GM12872 (cell line): ENCODE data around the gene GBA2.

Source experiments
- CTCF ChIP-seq: IDR thresholded peaks from 3 replicates; pipeline ENCODE4 v1.5.1; 2011; ENCODE audit warnings: low read depth, mild to moderate bottlenecking, low read length, moderate library complexity; ENCODE audit not compliant: insufficient read depth

The GBA2 gene

GRCh38 chr9:35763803-35764202, 14.8 kb upstream of the GBA2 start:
- no peak for TF ChIP-seq CTCF

GRCh38 chr9:35763181-35763580, 14.2 kb upstream of the GBA2 start:
- TF ChIP-seq CTCF, result no peak

- TF ChIP-seq CTCF, result no peak
These were observed 11.6 kb upstream of the GBA2 start for GRCh38 chr9:35760651-35761050.

GRCh38 chr9:35759795-35760194, 10.8 kb upstream of the GBA2 start:
- TF ChIP-seq CTCF, result no peak

- no peak for TF ChIP-seq CTCF
These were observed 9.5 kb upstream of the GBA2 start for GRCh38 chr9:35758475-35759050.

GRCh38 chr9:35757892-35758275, 8.9 kb upstream of the GBA2 start:
- TF ChIP-seq CTCF, result no peak

- no peak for TF ChIP-seq CTCF
These were observed 8.3 kb upstream of the GBA2 start for GRCh38 chr9:35757226-35757891.
